HepG2 (cell line): ENCODE data around the gene LHFPL2. TPM values are rescaled to one million over a fixed set of nuclear protein-coding genes. Genes with fewer than 3 reads are reported as not detected.
A peak's percentile ranks its signal among the peaks of the same experiment; 100 is the strongest.

Experiments used
- AHDC1 ChIP-seq: sonication (generic); formaldehyde crosslinking; IDR thresholded peaks from 2 replicates; pipeline ENCODE4 v1.5.1; 2020; ENCODE audit warnings: mild to moderate bottlenecking, missing genetic modification reagents, borderline replicate concordance
- ASH2L ChIP-seq: fragments of 300-600, 200-600 bp; sonication (generic); IDR thresholded peaks from 2 replicates; pipeline ENCODE4 v1.7.0; 2017; ENCODE audit warnings: low read depth, mild to moderate bottlenecking, moderate library complexity, mixed read lengths, low read length; ENCODE audit not compliant: insufficient read length
- CREM ChIP-seq, 2 experiments: sonication (generic) in 1 of 2; formaldehyde crosslinking in 1 of 2; IDR thresholded peaks; 2 replicates each; pipeline versions ENCODE4 v1.4.0 to v1.6.1; 2016 to 2020; ENCODE audit warnings: antibody characterized with exemption in 1 of 2, mild to moderate bottlenecking in 1 of 2, missing genetic modification reagents in 1 of 2
- FOXP4 ChIP-seq: sonication (generic); formaldehyde crosslinking; IDR thresholded peaks from 2 replicates; pipeline ENCODE4 v1.4.0; 2020; ENCODE audit warnings: missing genetic modification reagents
- IRF2 ChIP-seq: IDR thresholded peaks from 2 replicates; pipeline ENCODE4 v1.6.1; 2018; ENCODE audit warnings: missing genetic modification reagents, missing compliant biosample characterization
- KMT2B ChIP-seq: IDR thresholded peaks from 2 replicates; pipeline ENCODE4 v1.6.1; 2016; ENCODE audit warnings: missing genetic modification reagents, missing compliant biosample characterization
- ZFX ChIP-seq: sonication (generic); formaldehyde crosslinking; IDR thresholded peaks from 2 replicates; pipeline ENCODE4 v1.4.0; 2020; ENCODE audit warnings: mild to moderate bottlenecking, low read depth, missing genetic modification reagents, moderate library complexity
- ZGPAT ChIP-seq: IDR thresholded peaks from 2 replicates; pipeline ENCODE4 v1.6.1; 2016; ENCODE audit warnings: mild to moderate bottlenecking
- ZKSCAN5 ChIP-seq: sonication (generic); formaldehyde crosslinking; IDR thresholded peaks from 2 replicates; pipeline ENCODE4 v1.5.1; 2020; ENCODE audit warnings: mild to moderate bottlenecking, missing genetic modification reagents
- ZNF264 ChIP-seq: sonication (generic); formaldehyde crosslinking; IDR thresholded peaks from 2 replicates; pipeline ENCODE4 v1.4.0; 2020; ENCODE audit warnings: missing genetic modification reagents
- ZNF275 ChIP-seq: sonication (generic); formaldehyde crosslinking; IDR thresholded peaks from 2 replicates; pipeline ENCODE4 v1.8.0; 2022; ENCODE audit warnings: missing genetic modification reagents, mild to moderate bottlenecking, inconsistent platforms, borderline replicate concordance
- ZNF33B ChIP-seq: sonication (generic); formaldehyde crosslinking; IDR thresholded peaks from 2 replicates; pipeline ENCODE4 v1.5.1; 2020; ENCODE audit warnings: mild to moderate bottlenecking, missing genetic modification reagents
- ZNF362 ChIP-seq: sonication (generic); formaldehyde crosslinking; IDR thresholded peaks from 2 replicates; pipeline ENCODE4 v1.4.0; 2020; ENCODE audit warnings: missing genetic modification reagents, mild to moderate bottlenecking, borderline replicate concordance
- ZNF432 ChIP-seq: sonication (generic); formaldehyde crosslinking; IDR thresholded peaks from 2 replicates; pipeline ENCODE4 v1.5.0; 2020; ENCODE audit warnings: missing genetic modification reagents, mild to moderate bottlenecking, borderline replicate concordance
- ZNF614 ChIP-seq: IDR thresholded peaks from 2 replicates; pipeline ENCODE4 v1.6.1; 2018; ENCODE audit warnings: missing biosample characterization, missing genetic modification reagents, inconsistent platforms, borderline replicate concordance
- ZNF629 ChIP-seq: sonication (generic); formaldehyde crosslinking; conservative IDR thresholded peaks from 2 replicates; pipeline ENCODE4 v1.5.0; 2020; ENCODE audit warnings: missing genetic modification reagents
- polyA plus RNA-seq, 8 experiments: library from polyadenylated mRNA; depleted of rRNA in 3 of 8; stranded (reverse) in 7 of 8; unstranded in 1 of 8; fragments of >200 nt; fragmentation: Illumina TruSeq in 4 of 8; extraction: Trizol in 4 of 8; gene quantifications; 2 replicates each; pipeline versions ENCODE4 v1.2.1 to v1.2.3, GENCODE V29; 2011 to 2016; ENCODE audit warnings: low read depth in 4 of 8, missing spikeins in 1 of 8, mixed read lengths in 1 of 8; ENCODE audit not compliant: insufficient read depth in 1 of 8
- total RNA-seq, 5 experiments: library from RNA; depleted of rRNA; stranded (reverse); fragments of >200 nt; fragmentation: Illumina TruSeq; extraction: Trizol; gene quantifications; 2 replicates each; pipeline ENCODE4 v1.2.3, GENCODE V29; 2016; ENCODE audit warnings: low read depth in 1 of 5

Gene LHFPL2
- total and polyA plus RNA-seq, 2 of the 13 experiments (the other 11 are each of a cell fraction or from before 2014, with no cell fraction given), result 6.0 to 20.0 TPM

- TF ChIP-seq CREM (IDR thresholded peaks at IDR 0.05) (0 out of 2 replicates have a peak, but pooled peaks have one; percentile 17), CREM (CRISPR knock-in tag; IDR thresholded peaks at IDR 0.05) (no peak), ZFX (CRISPR knock-in tag) (no peak), AHDC1 (CRISPR knock-in tag) (0 out of 2 replicates have a peak, but pooled peaks have one; percentile 6), IRF2 (CRISPR knock-in tag) (no peak), ASH2L (peak; percentile 61), FOXP4 (CRISPR knock-in tag) (peak; percentile 39; the same call in 1 of the 2 replicates), ZNF33B (CRISPR knock-in tag) (no peak), ZNF614 (CRISPR knock-in tag) (0 out of 2 replicates have a peak, but pooled peaks have one; percentile 17), ZNF432 (CRISPR knock-in tag) (no peak), ZNF629 (CRISPR knock-in tag) (0 out of 2 replicates have a peak, but pooled peaks have one; percentile 9), KMT2B (peak; percentile 42; the same call in 1 of the 2 replicates), ZNF275 (no peak), ZNF264 (CRISPR knock-in tag) (0 out of 2 replicates have a peak, but pooled peaks have one; percentile 20), ZNF362 (peak; percentile 60; the same call in 1 of the 2 replicates), ZKSCAN5 (CRISPR knock-in tag) (no peak), ZGPAT (0 out of 2 replicates have a peak, but pooled peaks have one; percentile 23)
Observed at GRCh38 chr5:78601559-78602314, 46.8 kb downstream of the LHFPL2 start (continued).
